ENCODE results near the gene SMCHD1.

GRCh38 chr18:2687390-2688001 is 32.0 kb downstream of the SMCHD1 start:
- TF ChIP-seq POLR2A (IDR thresholded peaks at IDR 0.05) = no peak
- TF ChIP-seq CTCF (IDR thresholded peaks at IDR 0.05) = no peak

All from prostate gland (tissue), 2 donors.